ENCODE measurements around the gene MEIKIN.

- TF ChIP-seq, protein P1, sequence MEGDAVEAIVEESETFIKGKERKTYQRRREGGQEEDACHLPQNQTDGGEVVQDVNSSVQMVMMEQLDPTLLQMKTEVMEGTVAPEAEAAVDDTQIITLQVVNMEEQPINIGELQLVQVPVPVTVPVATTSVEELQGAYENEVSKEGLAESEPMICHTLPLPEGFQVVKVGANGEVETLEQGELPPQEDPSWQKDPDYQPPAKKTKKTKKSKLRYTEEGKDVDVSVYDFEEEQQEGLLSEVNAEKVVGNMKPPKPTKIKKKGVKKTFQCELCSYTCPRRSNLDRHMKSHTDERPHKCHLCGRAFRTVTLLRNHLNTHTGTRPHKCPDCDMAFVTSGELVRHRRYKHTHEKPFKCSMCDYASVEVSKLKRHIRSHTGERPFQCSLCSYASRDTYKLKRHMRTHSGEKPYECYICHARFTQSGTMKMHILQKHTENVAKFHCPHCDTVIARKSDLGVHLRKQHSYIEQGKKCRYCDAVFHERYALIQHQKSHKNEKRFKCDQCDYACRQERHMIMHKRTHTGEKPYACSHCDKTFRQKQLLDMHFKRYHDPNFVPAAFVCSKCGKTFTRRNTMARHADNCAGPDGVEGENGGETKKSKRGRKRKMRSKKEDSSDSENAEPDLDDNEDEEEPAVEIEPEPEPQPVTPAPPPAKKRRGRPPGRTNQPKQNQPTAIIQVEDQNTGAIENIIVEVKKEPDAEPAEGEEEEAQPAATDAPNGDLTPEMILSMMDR (IDR thresholded peaks at IDR 0.05; ENCODE audit: borderline replicate concordance, extremely low read depth, low read length, poor library complexity, severe bottlenecking): no peak
- no peak for TF ChIP-seq EZH2 (IDR thresholded peaks at IDR 0.05; ENCODE audit: borderline replicate concordance, low read depth, low read length, severe bottlenecking)
These were observed 45.3 kb upstream of the MEIKIN start for GRCh38 chr5:131990716-131991115.

Data from DND-41 (cell line).